ENCODE data around the gene CETN2.

DNA sequence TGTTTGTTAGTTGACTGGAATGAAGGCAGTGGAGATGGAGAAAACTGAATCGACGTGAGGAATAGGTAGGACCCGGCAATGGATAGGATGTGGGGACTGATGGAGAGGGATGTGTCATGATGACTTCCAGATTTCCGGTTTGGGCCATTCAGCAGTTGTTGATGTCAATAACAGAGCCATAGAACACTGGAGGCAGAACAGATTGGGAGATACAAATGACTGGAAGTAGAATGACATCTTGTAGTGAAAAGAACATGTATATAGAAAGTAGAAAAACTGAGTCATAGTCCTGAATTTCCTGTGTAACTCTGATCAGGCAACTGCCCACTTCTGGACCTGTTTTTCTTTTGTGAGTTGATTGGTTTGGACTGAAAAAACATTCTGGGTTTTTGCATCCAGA lies 24.5 kb downstream of the CETN2 start:
- TF ChIP-seq, protein P1, sequence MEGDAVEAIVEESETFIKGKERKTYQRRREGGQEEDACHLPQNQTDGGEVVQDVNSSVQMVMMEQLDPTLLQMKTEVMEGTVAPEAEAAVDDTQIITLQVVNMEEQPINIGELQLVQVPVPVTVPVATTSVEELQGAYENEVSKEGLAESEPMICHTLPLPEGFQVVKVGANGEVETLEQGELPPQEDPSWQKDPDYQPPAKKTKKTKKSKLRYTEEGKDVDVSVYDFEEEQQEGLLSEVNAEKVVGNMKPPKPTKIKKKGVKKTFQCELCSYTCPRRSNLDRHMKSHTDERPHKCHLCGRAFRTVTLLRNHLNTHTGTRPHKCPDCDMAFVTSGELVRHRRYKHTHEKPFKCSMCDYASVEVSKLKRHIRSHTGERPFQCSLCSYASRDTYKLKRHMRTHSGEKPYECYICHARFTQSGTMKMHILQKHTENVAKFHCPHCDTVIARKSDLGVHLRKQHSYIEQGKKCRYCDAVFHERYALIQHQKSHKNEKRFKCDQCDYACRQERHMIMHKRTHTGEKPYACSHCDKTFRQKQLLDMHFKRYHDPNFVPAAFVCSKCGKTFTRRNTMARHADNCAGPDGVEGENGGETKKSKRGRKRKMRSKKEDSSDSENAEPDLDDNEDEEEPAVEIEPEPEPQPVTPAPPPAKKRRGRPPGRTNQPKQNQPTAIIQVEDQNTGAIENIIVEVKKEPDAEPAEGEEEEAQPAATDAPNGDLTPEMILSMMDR (IDR thresholded peaks at IDR 0.05), result no peak
- TF ChIP-seq EP300 (IDR thresholded peaks at IDR 0.05), result no peak
